NCI-H2029 (cell line): ENCODE results near the gene JARID2.
A peak's percentile ranks its signal among the peaks of the same experiment; 100 is the strongest.

Source experiments
- DNase-seq: peaks from one replicate; lab custom pipeline; 2025; lab: John Stamatoyannopoulos, UW

The JARID2 gene

DNA sequence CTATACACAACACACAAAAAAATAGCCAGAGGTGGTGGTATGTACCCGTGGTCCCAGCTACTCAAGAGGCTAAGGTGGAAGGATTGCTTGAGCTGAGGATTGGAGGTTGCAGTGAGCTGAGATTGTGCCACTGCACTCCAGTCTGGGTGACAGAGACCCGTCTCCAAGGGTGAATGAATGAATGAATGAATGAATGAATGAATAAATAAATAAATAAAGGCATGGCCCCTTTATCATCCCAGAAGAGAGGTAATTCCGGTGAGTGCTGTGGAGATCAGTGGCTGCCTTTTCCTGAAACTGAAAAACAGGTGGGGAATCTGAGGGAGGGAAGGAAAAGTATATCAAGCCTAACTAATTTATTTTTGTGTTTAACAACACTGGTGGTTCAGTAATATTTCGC, 90.0 kb downstream of the JARID2 start:
- DNase-seq = no peak

DNA sequence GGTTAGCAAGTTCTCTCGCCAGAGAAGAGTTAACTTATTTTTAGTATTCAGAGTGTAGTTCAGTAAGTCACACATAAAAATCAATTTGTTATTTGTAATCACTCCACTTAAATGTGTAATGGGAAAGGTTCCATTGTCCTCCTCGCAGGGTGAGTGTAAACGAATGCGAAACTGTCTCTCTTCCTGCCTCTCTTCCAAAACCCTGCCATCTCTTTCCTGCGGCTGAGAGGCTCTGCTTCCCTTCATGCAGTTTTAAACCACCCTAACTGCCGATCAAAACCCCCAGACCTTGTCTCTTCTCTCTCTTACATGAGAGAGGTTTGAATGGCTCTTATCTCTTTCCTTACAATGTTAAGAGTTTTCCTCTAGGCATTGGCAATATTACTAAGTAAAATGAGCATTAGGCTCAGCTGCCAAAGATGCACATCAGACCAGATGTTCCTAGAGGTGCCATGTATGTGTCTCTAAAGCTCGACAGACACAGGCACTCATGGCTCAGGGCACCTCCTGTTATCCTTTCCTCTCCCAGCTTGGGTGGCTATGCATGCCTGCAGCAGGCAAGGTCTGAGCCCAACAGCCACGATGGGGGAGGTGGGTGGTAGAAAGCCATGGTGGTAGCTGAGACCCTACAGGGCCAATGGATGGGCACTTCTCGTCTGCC, 91.2 kb downstream of the JARID2 start:
- no peak for DNase-seq

DNA sequence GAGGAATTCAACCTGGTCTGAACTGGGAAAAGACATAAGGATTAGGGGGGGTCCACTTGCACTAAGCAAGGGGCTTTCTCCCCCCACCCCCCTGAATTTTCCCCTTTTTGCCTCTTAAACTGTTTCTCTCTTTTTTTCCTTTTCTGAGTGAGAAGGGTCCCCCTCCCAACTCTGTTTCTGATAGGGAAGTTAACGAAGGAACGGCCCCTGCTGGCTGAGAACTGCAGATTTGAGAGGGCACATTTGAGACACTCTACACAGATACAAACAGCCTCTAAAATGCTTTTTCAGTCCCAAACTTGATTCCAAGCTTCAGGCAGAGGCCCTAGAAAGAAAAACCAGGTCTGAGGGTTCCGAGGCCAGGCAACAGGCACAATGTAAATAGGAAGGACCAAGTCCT, 91.7 kb downstream of the JARID2 start:
- DNase-seq = no peak

- DNase-seq = no peak
These were observed 92.6 kb downstream of the JARID2 start for GRCh38 chr6:15338476-15338875.

DNA sequence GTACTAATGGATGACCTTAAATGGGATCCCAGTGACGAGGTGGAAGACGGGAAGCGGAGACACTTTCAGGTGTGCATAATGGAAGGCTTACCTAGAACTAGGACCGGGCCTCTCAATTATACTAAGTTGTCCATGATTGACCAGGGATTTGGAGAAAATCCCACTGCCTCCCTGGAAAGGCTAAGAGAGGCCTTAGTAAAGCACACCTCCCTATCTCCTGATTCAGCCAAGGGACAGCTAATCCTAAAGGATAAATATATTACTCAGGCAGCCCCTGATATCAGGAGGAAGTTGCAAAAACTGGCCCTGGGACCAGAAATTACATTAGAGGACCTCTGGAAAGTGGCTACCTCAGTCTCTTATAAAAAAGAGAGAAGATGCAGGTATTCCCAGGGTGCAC, 93.2 kb downstream of the JARID2 start:
- DNase-seq = no peak

- no peak for DNase-seq
These were observed 94.3 kb downstream of the JARID2 start for GRCh38 chr6:15340105-15340601.

- DNase-seq = no peak
These were observed 94.9 kb downstream of the JARID2 start for GRCh38 chr6:15340775-15341174.

DNA sequence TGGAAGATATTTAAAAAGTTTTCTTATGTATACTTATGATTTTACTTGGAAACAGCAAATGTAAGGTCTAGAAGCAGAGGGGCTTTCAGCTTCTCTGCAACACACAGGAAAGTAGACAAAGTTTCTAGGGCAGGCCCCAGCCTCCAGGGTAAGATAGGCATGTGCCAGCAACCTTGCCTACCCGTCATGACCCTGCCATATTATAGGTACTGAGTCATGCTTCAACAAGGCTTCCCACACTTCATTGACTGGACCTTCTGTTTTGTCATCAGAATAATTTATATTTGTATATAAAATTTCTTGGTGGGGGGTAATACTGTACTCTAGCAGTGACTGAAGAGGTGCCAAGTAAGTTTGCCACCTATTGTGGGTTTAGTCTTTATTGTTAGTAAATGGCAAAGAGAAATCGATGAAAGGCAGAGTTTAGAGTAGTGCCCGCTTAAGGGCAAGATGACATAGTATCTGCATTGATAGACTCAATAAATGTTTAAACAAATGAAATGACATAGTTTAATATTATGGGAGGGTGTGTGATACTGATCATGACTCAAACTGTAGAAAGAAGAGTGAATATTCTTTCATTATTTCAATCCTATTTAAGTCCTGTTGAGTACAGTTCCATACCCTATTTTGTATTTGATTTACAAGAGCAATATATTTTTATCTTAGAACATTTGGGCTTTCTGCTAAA, 95.6 kb downstream of the JARID2 start:
- DNase-seq = no peak

DNA sequence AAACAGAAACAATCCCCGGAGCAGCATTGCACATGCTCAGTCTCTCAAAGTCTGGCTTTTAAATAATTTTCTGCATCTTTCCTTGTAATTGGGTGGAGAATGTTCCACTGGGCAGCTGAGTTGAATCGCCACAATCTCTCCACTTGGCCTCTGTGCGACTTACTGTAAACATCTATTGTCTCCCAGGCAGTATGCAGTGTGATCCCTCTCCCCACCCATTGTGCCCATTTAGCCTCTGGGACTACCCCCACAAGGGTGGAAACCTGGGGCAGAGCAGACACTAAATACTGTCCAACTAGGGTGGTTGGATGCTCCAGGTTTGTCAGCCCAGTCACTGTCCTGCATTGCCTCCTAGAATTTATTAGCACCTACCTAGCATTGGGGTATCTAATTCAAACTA, 96.2 kb downstream of the JARID2 start:
- no peak for DNase-seq

DNA sequence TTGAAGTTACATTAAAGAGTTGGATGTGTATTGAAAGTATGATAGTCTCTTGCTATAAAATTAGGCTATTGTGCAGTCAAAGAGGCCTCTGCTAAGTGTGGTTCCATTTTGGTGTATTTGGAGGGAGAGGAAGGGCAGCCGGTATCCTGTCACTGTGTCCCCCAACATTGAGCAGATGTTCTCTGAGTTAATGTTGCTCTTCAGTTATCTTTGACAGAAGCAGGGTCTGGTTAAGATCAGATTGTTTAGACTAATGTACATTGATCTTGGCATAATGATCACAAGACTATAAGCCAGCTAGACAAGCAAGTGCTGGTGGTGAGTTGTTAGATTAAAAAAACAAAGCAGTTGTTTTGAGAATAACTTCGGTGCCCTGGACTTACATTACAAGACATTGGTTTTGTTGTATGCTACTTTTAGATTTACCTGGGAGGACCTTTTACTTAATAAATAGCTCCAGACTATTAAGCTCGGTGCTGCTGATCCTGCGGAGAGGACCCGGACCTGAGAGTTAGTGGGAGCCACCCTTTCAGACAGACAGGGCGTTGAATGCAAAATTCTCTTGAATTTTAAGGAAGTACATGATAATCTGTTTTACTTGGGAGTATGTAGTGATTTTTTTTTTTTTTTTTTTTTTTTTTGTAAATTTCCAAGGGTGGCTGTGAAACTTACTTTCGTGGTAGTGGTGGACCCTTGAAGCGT, 97.8 kb downstream of the JARID2 start:
- no peak for DNase-seq

- DNase-seq = no peak
These were observed 98.3 kb downstream of the JARID2 start for GRCh38 chr6:15344192-15344519.

- DNase-seq = no peak
These were observed 99.0 kb downstream of the JARID2 start for GRCh38 chr6:15344831-15345230.

DNA sequence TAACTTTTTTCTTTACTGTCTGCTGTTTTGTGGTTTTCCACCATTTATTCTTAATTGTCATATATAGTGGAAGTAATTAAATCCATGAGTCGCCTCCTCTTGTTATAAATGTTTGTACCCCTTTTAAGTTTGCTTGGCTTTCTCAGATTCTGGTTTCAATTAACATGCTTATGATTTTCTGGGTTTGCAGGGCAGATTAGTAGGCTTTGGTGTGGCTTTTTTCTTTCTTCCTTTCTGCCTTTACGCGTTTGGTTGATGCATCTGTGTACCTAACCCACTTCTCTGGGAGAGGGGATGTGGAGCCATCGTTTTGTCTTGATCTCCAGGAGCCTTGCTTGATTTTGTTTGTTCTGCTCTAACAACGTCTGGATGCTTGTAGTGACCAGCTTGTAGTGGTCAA, 100.4 kb downstream of the JARID2 start:
- DNase-seq = no peak

DNA sequence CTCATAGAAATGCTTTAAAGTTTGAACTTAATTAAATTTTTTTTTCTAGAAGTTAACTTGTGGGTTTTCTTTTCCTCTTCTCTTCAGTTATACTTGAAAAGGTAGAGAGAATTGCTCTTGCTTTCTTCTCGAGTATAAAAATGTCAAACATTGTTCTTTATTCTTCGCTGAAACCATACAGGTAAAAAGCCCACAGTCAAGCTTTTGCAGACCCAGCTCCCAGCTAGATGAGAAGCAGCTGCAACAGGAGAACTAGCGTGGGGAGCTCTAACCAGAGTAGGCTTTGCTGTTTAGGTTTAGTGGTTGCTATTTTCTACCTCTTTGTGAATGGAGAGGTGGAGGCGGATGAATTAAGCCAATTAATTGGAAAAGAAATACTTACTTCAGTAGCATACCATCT, 102.7 kb downstream of the JARID2 start:
- DNase-seq = no peak

- no peak for DNase-seq
These were observed 103.5 kb downstream of the JARID2 start for GRCh38 chr6:15349379-15349778.

GRCh38 chr6:15350386-15351083, 104.7 kb downstream of the JARID2 start:
- no peak for DNase-seq

- peak; percentile 47 for DNase-seq
These were observed 105.8 kb downstream of the JARID2 start for GRCh38 chr6:15351631-15352030.

GRCh38 chr6:15352220-15352619, 106.4 kb downstream of the JARID2 start:
- no peak for DNase-seq

DNA sequence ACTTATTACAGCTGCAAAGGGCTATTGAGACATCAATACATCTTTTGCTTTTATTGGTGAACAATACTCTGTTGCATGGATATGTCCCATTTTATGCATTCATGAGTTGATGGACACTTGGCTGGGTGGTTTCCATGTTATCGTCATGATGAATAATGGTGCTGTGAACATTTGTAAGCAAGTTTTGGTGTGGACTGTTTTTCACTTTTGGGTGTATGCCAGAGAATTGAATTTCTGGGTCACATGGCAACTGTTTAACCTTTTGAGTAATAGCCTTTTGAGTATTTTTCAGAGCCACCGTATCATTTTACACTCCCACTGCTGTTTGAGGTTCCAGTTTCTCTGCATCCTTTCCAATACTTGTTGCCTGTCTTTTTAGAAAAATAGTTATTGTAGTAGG, 107.0 kb downstream of the JARID2 start:
- peak; percentile 18 for DNase-seq

GRCh38 chr6:15355683-15356099, 109.8 kb downstream of the JARID2 start:
- no peak for DNase-seq

- no peak for DNase-seq
These were observed 110.3 kb downstream of the JARID2 start for GRCh38 chr6:15356179-15356578.

GRCh38 chr6:15356937-15357336, 111.1 kb downstream of the JARID2 start:
- no peak for DNase-seq

DNA sequence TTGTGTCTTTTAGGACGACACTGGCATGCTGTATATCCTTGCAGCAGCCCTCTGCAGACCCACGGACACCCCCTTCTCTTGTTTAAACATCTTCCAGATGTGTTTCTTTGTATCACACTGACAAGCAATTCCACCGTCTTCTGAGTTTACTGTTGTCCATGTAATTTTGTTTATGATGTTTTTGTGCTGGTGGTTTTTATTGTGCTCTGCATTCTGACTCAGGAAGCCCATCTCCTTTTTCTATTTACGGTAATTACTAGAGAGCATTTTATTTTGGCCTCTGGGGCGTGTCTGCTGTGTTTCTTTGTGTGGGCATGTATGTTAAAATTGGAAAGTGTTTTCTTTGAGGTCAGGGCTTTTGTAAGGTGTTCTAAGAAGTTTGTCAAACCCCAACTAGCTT, 111.9 kb downstream of the JARID2 start:
- DNase-seq = no peak
